Renal cortical epithelial cell (primary cell): Measurements from ENCODE around the gene IGSF6. TPM values are rescaled to one million over a fixed set of nuclear protein-coding genes. Genes with fewer than 3 reads are reported as not detected.
A peak's percentile ranks its signal among the peaks of the same experiment; 100 is the strongest.

Source experiments
- DNase-seq: peaks from one replicate; pipeline ENCODE4 v3.0.0-alpha.2; 2011; ENCODE audit warnings: low read depth
- total RNA-seq: library from RNA; depleted of rRNA; stranded (reverse); fragments of >200 nt; gene quantifications from 2 replicates; pipeline ENCODE4 v1.2.3, GENCODE V29; 2014

Gene IGSF6
- total RNA-seq, 1 donor from 2014 or later, result 0.05 TPM

- peak; percentile 69 for DNase-seq
Measured at GRCh38 chr16:21600031-21600773, 52.2 kb downstream of the IGSF6 start.

DNA sequence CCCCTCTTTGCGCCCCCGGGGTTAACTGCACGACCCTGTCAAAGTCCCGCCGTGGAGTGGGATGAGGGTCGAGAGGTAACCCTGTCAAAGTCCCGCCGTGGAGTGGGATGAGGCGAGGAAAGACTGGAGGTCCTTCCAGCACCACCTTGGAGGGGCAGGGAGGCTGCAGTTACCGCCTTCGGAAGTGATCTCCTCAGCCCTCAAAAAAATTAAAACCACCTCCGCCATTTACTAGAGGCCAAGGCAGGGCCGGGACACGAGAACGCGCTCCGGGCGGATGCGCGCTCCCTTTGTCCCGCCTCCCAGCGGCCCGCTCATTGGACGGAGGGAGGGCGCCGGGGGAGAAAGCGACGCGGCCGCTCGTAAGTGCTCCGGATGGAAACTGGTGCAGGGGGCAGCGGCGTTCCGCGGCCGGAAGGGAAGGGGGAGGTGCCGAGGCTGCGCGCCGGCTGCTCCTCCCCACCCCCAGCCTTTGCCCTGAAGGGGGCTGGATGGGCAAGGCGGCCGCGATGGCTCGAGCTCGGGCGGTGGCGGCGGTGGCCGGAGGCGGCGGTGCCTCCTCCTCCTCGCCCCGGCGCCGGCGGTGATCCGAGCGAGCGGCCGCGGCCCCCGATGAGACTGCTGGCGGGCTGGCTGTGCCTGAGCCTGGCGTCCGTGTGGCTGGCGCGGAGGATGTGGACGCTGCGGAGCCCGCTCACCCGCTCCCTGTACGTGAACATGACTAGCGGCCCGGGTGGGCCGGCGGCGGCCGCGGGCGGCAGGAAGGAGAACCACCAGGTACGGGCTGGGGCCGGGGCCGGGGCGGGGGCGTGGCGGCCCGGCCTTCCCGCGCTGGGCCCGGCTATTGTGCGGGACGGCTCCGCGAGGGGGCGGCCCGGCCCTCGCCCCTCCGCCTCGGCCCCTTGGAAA lies 53.0 kb downstream of the IGSF6 start, which contains the start of gene METTL9:
METTL9 (plus strand) TSS at position 456 of the 909 bp plus-strand sequence; CDS start at position 613, 157 bp downstream.
- DNase-seq, result peak; percentile 70

- no peak for DNase-seq
Measured at GRCh38 chr16:21598701-21599121, 53.7 kb downstream of the IGSF6 start.

DNA sequence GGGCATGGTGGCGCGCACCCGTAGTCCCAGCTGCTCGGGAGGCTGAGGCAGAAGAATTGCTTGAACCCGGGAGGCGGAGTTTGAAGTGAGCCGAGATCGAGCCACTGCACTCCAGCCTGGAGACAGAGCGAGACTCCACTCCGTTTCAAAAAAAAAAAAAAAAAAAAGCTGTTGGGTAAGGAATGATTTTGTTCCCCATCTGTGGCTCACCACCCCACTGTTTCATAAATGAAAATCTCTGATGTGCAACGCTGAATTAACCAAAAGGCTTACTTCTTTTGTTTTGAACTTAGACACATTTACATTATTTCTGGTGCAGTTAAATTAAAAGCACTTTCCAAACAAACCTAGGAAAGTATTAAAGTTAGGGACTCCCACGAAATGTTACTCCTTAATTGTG lies 54.2 kb downstream of the IGSF6 start:
- DNase-seq, result no peak

GRCh38 chr16:21597561-21598030 lies 54.8 kb downstream of the IGSF6 start:
- no peak for DNase-seq

GRCh38 chr16:21593530-21594289 lies 58.7 kb downstream of the IGSF6 start:
- DNase-seq, result no peak

- no peak for DNase-seq
Measured at GRCh38 chr16:21592191-21592590, 60.2 kb downstream of the IGSF6 start.

- no peak for DNase-seq
Measured at GRCh38 chr16:21590796-21591195, 61.6 kb downstream of the IGSF6 start.

DNA sequence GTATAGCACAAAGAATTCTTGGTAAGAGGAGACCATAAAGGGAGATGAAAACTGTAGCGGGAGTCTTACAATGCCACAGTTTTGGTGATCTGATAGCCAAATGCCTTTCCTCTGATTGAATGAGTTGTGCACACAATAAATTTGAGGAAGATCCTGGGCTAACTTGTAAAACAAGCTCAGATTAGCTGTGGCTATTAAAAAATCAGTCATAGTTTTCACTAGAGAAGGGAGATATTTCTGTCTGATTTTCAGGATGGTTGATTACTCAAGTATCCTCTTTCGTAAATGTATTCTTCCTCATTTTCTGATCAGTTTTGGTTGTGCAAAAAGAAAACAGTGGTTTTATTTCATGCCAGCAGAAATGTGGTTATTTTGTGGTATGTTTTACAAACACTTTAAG lies 62.1 kb downstream of the IGSF6 start:
- DNase-seq, result no peak

DNA sequence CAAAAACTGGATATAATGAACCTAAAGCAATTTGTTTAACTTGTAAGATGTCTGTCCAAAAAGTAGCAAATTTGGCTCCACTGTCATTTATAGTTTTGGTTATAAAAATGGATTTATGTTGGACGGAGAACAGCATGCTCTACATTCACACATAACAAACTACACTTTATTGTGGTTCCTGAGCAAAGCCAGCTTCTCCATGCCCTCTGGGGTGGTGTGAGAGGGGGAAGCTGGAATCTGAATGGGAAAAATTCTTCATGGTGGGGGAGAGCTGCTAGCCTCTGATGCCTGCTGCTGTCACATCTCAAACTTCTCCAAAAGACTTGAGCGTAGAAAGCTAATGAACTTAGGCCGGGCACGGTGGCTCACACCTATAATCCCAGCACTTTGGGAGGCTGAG lies 62.9 kb downstream of the IGSF6 start:
- DNase-seq, result no peak

Other genes starting within 250 kb of the IGSF6 start
- gene METTL9, start 53.0 kb downstream of the IGSF6 start, total RNA-seq, result 164 and 204 TPM in 2 replicates
- gene OTOA, start 11.4 kb upstream of the IGSF6 start, total RNA-seq, result 0.10 TPM in 1 of 2 replicates, not detected in the other
- gene NPIPB4, start 205.1 kb upstream of the IGSF6 start, total RNA-seq, result 6.8 and 34.1 TPM in 2 replicates